Thyroid gland (tissue), 4 donors: ENCODE measurements around the gene LAMB1. TPM values are rescaled to one million over a fixed set of nuclear protein-coding genes. Genes with fewer than 3 reads are reported as not detected.

Experiments used
- DNase-seq, 2 donors: peaks; one replicate each; pipeline ENCODE4 v3.0.0-alpha.2; 2019
- H3K27ac ChIP-seq, 3 donors: fragments of 200-600 bp; sonication (generic); 1 replicate in 2 of 3; 2 replicates in 1 of 3; pipeline ENCODE4 v1.5.1; 2016 to 2019; ENCODE audit warnings: mild to moderate bottlenecking in 1 of 3, moderate library complexity in 1 of 3
- H3K27me3 ChIP-seq: fragments of 200-600 bp; sonication (generic); one replicate; pipeline ENCODE4 v1.5.1; 2019
- H3K36me3 ChIP-seq, 2 donors: fragments of 200-600 bp; sonication (generic); one replicate each; pipeline ENCODE4 v1.5.1; 2016 to 2019
- H3K4me1 ChIP-seq, 2 donors: fragments of 200-600 bp; sonication (generic); one replicate each; pipeline ENCODE4 v1.5.1; 2017 to 2019
- H3K4me3 ChIP-seq, 3 donors: fragments of 200-600 bp; sonication (generic); replicated peaks in 1 of 3; 1 replicate in 2 of 3; 2 replicates in 1 of 3; pipeline ENCODE4 v1.5.1; 2016; ENCODE audit warnings: mild to moderate bottlenecking in 1 of 3
- H3K9me3 ChIP-seq: fragments of 200-600 bp; sonication (generic); one replicate; pipeline ENCODE4 v1.5.1; 2017
- CTCF ChIP-seq, 6 experiments: fragments of 200-600 bp in 3 of 6; fragments of 450-650 bp in 3 of 6; sonication (generic) in 3 of 6; IDR thresholded peaks; one replicate each; pipeline ENCODE4 v1.5.1; 2016 to 2019; ENCODE audit warnings: antibody characterized with exemption in 6 of 6, mild to moderate bottlenecking in 2 of 6, inconsistent platforms in 1 of 6, moderate library complexity in 1 of 6
- POLR2A ChIP-seq, 2 donors: fragments of 450-650 bp; IDR thresholded peaks; one replicate each; pipeline ENCODE4 v1.6.1; 2017; ENCODE audit warnings: antibody characterized with exemption in 2 of 2, mild to moderate bottlenecking in 2 of 2, moderate library complexity in 1 of 2
- WGBS, 2 donors: methylation state at CpG; one replicate each; pipeline ENCODE4 v1.1.5; 2017; 5-methylcytosine and 5-hydroxymethylcytosine counted together
- intact Hi-C: fragments of 100-400 bp; cut with DNase I; formaldehyde crosslinking; loops from one replicate; pipeline ENCODE4 v1.15.1; 2023
- total RNA-seq, 4 donors: library from RNA; depleted of rRNA; stranded (reverse); fragments of >200 nt; gene quantifications; one replicate each; pipeline ENCODE4 v1.2.3, GENCODE V29; 2016

LAMB1 gene
- total RNA-seq, 4 donors from 2014 or later, result 103 to 112 (median 106) TPM

- 74 to 86% methylated on average over 1 of the region's 1 CpG for WGBS, 2 donors
- H3K27me3 ChIP-seq, result no peaks in the 10 kb centered on the region
These were observed 42.7 kb upstream of the LAMB1 start for GRCh38 chr7:108045669-108046068.

GRCh38 chr7:108045154-108045553, 42.2 kb upstream of the LAMB1 start:
- no peaks in the 10 kb centered on the region for H3K4me1 ChIP-seq
- intact Hi-C loops, result no loop called here
- no peak for DNase-seq
- H3K27me3 ChIP-seq, result no peaks in the 10 kb centered on the region
- no peak overlapping the region for H3K4me3 ChIP-seq
- H3K9me3 ChIP-seq, result no peaks in the 10 kb centered on the region
- no peaks in the 10 kb centered on the region for H3K36me3 ChIP-seq
- no peak overlapping the region for H3K27ac ChIP-seq
- 48 to 74% methylated on average over 1 of the region's 1 CpG for WGBS, 2 donors
- no peak for TF ChIP-seq POLR2A (IDR thresholded peaks at IDR 0.05)
- TF ChIP-seq CTCF (IDR thresholded peaks at IDR 0.05), result no peak

More at GRCh38 chr7:108045669-108046068, 42.7 kb upstream of the LAMB1 start:
- TF ChIP-seq POLR2A (IDR thresholded peaks at IDR 0.05) (no peak), CTCF (IDR thresholded peaks at IDR 0.05) (no peak)
- Histone ChIP-seq H3K27ac (no peak overlapping the region), H3K9me3 (no peaks in the 10 kb centered on the region), H3K4me1 (no peaks in the 10 kb centered on the region), H3K4me3 (no peak overlapping the region), H3K36me3 (no peaks in the 10 kb centered on the region)
- no peak for DNase-seq
- intact Hi-C loops, result no loop called here

- Histone ChIP-seq H3K27ac (no peak overlapping the region), H3K9me3 (no peaks in the 10 kb centered on the region), H3K27me3 (no peaks in the 10 kb centered on the region), H3K4me1 (no peaks in the 10 kb centered on the region), H3K36me3 (no peaks in the 10 kb centered on the region), H3K4me3 (no peak overlapping the region)
- intact Hi-C loops, result no loop called here
- WGBS, 2 donors, result 87 to 95% methylated on average over 2 of the region's 2 CpGs
- no peak for DNase-seq
- no peak for TF ChIP-seq POLR2A (IDR thresholded peaks at IDR 0.05)
- no peak for TF ChIP-seq CTCF (IDR thresholded peaks at IDR 0.05)
These were observed 41.4 kb upstream of the LAMB1 start for GRCh38 chr7:108044345-108044744.

GRCh38 chr7:108038986-108039385, 36.0 kb upstream of the LAMB1 start:
- no peak overlapping the region for H3K4me3 ChIP-seq
- no peak for DNase-seq
- H3K4me1 ChIP-seq, result peaks cover 21 to 27% of the 10 kb centered on the region in 2 donors
- intact Hi-C loops, result no loop called here
- no peaks in the 10 kb centered on the region for H3K9me3 ChIP-seq
- H3K27me3 ChIP-seq, result no peaks in the 10 kb centered on the region
- no peaks in the 10 kb centered on the region for H3K36me3 ChIP-seq
- H3K27ac ChIP-seq, result peak overlapping the region in 1 of 3 donors; percentile 10
- TF ChIP-seq POLR2A (IDR thresholded peaks at IDR 0.05), result no peak
- no peak for TF ChIP-seq CTCF (IDR thresholded peaks at IDR 0.05)

- 68 to 73% methylated on average over 1 of the region's 1 CpG for WGBS, 2 donors
These were observed 34.8 kb upstream of the LAMB1 start for GRCh38 chr7:108037741-108038140.

More at GRCh38 chr7:108037741-108038140, 34.8 kb upstream of the LAMB1 start:
- TF ChIP-seq POLR2A (IDR thresholded peaks at IDR 0.05), result no peak
- TF ChIP-seq CTCF (IDR thresholded peaks at IDR 0.05), result no peak
- H3K9me3 ChIP-seq, result no peaks in the 10 kb centered on the region
- H3K4me1 ChIP-seq, result peaks cover 28 to 38% of the 10 kb centered on the region in 2 donors
- H3K27me3 ChIP-seq, result no peaks in the 10 kb centered on the region
- intact Hi-C loops, result no loop called here
- no peak for DNase-seq
- H3K36me3 ChIP-seq, result no peaks in the 10 kb centered on the region
- no peak overlapping the region for H3K4me3 ChIP-seq
- peak overlapping the region in 2 of 3 donors; percentile 7 to 42 for H3K27ac ChIP-seq
